OCI-LY1 (cell line): ENCODE measurements around the gene ABLIM1.

Experiments
- CTCF ChIP-seq: fragments of 200-600 bp; sonication (generic), shearing (Covaris generic); IDR thresholded peaks from 2 replicates; pipeline ENCODE4 v1.5.1; 2017; ENCODE audit warnings: mild to moderate bottlenecking, antibody characterized with exemption, low read length, moderate library complexity, mixed read lengths
- EZH2 ChIP-seq: fragments of 200-600 bp; sonication (generic), shearing (Covaris generic); IDR thresholded peaks from 2 replicates; pipeline ENCODE4 v1.8.0; 2017; ENCODE audit warnings: borderline replicate concordance, mixed run types, mild to moderate bottlenecking, antibody characterized with exemption, low read length, moderate library complexity, mixed read lengths

- TF ChIP-seq CTCF (no peak), EZH2 (no peak)
These were observed 24.5 kb upstream of the ABLIM1 start for GRCh38 chr10:114682532-114682931.
